Measurements from ENCODE around the gene ADRB1.

The ADRB1 gene

DNA sequence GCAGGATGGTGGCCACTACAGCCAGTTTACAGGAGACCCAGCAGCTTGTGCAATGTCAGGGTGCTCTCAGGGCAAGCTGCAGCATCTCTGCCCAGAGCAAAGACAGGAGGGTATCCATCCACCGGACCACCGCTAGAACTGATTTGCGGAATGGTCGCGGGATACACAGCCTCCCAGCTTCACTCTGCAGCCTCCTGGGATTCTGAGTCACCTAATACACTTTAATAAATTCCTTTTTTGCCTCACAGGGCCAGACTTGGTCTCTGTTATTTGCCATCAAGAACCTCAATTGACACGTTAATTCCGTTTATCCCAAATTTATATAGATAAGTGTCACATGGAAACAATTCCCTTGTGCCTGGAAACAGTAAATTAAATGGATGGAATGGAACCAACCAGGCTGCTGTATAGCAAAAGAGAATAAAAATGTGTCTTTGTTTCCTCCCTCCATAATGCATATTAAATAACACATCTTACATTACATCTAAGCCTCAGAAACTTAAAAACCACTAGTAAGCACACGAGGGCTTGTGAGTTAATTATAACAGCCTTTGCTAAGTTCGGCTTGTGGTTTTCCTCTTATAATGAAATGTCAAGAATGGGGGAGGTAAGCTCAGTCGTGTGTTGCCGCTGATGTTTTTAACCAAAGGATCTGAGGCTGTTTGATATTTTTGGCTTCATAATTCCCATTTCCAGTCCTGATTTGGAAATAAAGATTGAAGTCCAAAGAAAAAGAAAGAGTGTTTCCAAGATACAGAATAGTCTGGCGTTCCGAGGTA lies 52.1 kb downstream of the ADRB1 start:
- peak; percentile 40 for DNase-seq

Measured in kidney glomerular epithelial cell (primary cell).